GM19193 (cell line): ENCODE measurements around the gene NEB.

Experiments used
- POLR2A ChIP-seq: IDR thresholded peaks from 4 replicates; pipeline ENCODE4 v1.6.1; 2011; ENCODE audit not compliant: insufficient read depth, insufficient read length; ENCODE audit errors: extremely low read depth

NEB gene

DNA sequence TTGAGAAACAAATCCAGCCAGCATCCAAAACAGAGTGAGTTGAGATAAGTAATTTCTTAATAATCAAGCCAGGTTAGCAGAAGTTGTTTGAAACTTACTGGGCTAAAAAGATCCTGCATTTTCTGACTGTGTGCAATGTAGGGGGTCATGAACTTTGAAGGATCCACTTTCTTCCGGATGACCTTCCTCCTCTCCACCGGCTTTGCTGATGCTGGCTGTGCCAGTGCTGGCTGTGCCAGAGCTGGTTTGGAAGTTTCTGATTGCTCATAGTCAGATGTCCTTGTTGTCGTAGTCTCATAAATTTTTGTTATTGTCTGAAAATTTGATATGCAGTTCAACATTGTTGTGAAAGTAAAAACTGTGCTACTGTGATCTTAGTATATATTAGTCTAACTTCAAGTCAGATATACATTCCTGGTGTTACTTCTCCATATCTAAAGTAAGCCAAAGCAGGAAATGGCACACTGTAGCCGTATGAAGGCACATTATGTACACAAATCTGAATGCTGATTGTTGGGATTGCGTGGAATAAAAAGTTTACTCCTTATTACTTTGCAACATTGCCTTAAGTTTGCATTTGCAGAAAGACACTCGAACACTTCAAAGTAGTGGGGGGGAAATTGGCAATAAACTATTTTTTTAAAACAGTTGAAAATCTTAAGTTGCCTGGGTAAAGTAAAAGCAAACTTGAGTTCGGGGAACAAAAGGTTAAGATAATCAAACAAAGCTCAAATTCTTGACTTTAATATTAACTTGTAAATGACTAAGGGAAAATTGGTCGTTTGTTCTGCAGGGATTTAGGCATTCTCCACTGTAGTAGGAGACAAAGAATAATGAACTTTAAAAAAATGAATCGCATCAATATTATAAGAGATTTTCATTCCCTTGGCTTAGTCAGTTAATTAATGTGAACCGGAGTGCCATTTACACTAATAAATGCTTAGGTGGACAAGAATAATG, 6.4 kb downstream of the NEB start:
- TF ChIP-seq POLR2A, result no peak

DNA sequence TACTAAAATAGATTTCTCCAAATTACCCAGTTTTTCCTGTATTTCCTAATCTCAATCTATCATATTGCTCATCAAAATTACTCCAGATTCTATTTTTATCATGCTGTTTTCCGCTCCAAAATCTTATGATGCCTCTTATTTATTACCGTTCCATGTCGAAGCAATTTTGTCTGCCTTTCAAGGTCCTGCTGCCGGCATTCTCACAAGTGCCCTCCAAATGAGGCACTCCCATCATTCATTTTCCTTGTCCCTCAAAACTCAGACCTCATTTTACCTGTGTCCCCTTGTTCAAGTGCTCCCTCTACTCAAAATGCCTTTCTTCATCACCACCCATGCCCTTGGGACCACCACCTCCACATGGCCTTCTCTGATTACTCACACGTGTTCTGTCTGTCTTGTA, 13.1 kb downstream of the NEB start:
- TF ChIP-seq POLR2A, result no peak

DNA sequence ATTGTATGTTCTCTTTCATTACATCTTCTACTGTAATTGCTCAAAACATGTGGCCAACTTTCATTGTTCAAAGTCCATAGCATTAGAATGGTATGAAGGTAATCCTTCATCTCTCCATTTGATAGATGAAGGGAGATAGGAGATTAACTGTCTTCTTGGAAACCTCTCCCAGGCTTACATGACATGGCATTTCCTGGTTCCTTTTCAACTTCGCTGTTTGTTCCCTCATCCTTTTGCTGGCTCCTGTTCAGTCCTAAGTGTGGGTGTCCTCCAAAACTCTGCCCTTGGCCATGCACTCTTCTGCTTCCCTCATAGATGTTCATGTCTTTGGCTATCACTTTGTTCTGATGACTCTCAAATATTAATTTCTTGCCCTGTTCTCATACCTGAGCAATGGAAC, 13.8 kb downstream of the NEB start:
- TF ChIP-seq POLR2A, result no peak

DNA sequence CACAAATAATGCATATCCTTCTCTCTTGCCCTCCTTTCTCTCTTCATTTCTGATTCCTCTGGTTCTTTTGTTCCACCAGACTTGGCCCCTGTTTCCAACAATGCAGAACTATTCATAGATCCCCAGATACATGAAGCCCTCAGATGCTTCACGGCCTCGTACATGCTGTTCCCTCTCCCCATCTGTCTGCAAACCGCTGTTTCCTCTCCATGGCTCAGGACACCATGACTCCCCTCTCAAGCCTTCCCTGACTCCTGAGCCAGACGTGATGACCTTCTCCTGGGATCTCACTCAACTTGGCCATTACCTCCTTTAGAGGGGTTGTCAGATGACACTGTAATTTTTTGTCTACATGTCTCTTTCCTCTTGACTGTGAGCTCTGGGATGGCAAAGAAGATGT, 15.5 kb downstream of the NEB start:
- TF ChIP-seq POLR2A, result no peak

DNA sequence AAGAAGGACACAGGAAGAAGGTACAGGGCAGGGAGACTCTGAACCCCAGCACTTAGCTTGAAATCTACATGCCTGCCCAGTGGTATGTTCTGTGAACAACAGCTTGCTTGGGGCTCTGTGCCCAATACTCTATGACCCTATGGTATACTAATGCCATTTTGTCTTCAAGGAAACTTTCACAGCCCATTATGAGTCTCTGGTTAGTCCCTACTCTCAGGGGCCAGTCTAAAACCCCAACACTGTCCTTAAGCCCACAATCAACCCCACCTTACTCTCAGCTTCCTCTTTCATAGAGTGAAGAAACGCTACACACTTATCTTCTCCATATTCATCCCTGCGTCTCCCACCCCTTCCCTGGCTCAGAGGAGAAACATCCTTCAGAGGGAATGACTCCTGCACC, 16.0 kb downstream of the NEB start:
- TF ChIP-seq POLR2A, result no peak

DNA sequence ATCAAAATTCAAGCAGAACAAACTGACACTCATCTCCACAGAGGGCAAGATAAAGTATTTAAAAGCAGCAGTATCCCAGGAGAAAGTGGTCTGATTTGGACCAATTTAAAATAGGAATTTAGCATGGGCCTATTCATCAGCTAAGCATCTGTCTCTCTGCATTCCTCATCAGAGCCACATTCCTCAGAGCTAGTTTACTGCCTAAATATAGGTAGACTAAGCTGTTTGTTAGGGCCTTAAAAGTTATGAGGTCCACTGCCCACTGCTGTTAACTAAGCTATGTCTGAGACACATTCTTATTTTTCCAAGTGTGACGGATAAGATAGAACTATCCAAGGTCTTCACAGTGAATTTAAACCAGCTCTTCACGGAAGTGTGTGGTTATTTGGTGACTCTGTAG, 17.6 kb downstream of the NEB start:
- no peak for TF ChIP-seq POLR2A

DNA sequence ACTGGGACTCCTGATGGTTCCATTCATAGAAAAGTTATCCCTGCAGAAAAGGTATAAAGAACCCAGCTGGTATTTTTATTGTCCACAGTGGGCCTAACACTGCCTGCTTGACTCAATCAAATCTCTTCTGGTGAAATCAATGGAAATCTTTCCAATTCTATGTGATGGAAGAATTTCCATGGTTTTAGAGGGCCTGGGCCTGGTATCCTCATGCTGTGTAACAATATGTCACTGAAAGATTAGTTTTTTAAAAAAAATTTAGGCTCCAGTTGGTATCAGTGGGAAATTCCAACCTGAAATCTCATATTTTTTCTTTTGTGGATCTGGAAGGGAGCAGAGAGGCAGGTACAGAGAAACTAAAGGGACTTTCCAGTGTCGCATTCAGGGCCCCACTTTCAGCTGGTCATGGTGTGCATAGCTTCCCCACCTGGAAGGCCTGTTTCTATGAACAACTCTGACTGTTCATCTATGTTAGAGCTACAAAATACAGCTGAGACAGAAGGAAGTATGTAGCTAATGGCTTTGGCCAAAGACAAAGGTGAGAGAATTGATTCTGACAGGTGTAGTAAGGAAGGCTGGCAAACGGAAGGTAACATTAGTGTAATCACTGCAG, 20.9 kb downstream of the NEB start:
- TF ChIP-seq POLR2A, result no peak

DNA sequence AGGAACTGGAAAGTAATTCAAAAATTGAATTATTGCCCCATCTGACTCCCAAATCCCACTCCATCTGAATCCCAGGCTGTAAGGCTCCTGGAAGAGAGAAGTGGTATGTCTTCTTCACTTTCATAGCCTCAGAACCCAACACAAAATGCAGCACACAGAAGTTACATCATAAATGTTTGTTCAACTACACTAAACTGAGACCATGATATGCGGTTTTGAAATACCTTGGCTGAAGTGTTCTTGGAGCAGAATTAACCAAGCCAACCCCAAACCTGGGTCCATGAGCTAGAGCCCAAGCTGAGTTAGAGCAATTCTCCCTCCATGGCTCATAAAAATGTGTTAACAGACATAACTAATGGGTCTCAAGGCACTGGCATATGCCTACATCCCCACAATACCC, 23.3 kb downstream of the NEB start:
- TF ChIP-seq POLR2A, result no peak

DNA sequence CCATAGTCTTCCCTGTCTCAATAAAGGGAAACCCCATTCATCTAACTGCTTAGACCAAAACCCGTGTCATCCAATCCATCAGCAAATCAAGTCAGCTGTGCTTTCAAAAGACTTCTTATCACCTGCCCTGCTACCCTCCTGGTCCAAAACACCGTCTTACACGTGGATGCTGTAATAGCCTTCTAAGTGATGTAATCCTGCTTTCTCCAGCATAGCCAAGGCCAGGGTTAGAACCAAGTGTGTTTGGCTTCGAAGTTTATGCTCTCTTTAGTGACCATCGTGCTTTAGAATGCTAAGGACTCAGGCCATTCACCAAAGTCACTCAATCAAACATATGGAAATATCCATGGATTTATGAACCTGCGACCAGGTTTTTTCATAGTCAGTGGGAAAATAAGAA, 25.5 kb downstream of the NEB start:
- no peak for TF ChIP-seq POLR2A

DNA sequence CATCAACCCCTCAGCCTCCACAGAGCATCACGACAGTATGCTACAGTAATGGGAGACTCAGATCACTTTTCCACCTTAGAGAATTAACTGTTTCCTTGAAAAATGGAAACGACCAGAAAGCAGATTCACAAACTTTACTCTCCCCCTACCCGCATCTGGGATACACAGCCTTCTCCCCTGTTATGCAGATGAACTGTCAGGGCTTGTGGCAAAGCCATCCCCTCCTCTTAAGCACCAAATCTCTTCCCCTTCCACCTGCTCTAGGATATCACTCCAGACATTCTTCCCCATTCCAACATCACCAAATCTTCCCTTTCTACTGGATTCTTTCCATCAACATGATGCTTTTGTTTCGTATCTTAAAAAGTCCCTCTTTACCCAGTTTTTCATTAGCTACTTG, 26.4 kb downstream of the NEB start:
- no peak for TF ChIP-seq POLR2A

DNA sequence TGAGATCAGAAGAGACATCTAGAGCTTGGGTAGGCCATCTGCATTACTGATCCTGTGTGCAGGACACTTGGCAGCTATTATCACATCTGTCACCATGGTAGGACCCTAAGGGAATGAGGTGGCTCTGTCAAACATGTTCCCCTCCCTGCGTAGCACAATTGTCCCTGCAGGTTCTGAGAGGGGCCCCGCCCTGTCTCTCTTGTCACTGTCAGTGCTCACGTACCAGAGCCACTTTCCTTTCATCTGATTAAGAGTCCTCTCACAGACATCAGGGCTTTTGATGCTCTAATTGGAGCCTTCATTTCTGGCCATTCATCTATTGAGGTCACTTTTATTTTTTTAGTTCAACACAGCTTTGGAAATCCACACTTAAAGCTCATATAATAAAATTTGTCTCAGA, 38.5 kb downstream of the NEB start:
- TF ChIP-seq POLR2A, result no peak

DNA sequence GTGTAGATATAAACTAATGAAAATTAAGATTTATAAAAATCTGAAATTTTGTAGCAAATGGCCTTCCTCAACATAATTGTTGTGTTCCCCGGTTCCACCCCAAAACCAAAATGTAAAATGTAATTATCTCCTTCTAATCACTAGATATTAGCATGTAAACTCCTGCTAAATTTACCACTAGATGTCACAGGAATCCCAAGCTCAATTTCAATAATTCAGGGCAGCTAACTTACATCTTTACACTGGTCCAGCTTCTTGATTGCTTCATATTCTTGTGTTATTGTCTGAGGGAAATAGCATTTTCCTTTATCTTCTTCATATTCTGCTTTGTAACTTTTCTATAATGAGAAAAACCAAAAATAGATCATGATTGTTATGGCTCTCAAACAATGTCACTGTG, 42.6 kb downstream of the NEB start:
- no peak for TF ChIP-seq POLR2A

DNA sequence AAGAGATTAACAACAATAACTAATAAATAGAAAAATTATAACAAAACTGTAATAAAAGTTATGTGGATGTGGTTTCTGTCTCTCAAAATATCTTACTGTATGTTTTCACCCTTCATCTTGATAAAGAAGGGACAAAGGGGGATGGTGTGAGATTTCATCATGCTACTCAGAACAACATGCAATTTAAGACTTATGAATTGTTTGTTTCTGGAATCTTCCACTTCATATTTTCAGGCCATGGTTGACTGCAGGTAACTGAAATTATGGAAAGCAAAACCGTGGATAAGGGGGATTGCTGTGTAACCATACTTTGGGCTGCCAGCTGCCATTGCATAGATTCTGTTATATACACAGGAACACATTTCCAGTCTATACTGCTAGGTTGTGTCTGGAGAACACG, 45.6 kb downstream of the NEB start:
- TF ChIP-seq POLR2A, result no peak

DNA sequence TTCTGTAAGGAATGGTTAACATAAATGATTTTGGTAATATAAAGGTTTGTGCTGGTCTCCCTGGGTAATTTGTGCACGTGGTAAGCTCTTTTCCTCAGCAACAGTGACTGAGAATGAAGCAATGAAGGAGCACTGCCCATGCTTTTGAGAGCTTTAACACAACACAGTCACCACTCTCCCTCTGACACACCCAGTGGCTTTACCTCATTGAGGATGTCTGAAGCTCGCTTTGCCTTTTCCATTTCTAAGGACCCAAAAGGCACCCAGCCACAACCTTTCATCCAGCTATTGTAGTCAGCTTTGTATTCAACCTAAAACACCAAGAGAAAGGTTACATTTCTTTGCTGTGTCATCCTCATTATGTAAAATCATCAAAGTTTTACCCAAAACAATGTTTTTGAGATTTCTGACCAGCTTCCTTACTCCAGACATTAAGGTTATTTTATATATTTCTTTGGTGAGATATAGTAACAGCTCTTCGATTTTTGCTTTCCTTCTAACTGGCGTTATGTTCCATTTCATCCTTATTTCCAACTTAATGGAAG, 51.7 kb downstream of the NEB start:
- TF ChIP-seq POLR2A, result no peak

DNA sequence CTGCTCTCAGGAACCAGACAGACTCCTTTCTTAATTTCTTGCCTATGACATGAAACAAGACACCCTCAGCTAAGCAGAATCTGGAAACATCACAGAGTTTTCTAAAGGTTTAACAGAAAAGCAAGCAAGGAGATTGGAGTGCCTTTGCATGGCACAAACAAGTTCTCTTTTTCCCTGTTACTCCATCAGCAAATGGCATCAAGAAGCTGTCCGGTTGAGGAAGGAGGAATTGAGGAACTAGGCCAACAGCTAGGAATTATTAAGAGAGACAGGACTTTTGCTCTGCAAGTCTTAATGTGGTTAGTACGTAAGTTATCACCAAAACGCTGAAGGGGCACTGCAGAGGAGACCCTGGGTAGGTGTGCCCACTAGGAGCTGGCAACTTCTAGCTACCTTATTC, 53.2 kb downstream of the NEB start:
- no peak for TF ChIP-seq POLR2A

DNA sequence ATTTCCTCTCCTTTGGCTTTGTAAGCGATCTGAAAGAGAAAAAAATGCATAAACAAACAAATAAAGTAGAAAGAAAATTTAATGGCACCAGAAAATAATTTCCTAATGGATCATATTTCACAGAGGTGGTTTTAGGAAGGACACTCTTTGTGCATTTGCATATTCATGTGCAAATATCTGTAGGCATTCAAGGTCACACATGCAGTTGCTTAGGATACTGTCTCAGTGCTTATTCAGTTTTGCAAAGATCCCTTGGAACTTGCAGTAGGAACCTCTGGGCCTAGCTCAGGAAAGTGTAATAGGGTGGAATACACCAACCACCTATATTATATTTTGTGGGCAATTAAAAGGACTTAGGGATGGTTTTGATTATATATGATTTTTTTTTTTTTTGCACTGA, 54.3 kb downstream of the NEB start:
- no peak for TF ChIP-seq POLR2A
